ENCODE results near the gene TOLLIP.
"Not testable (repeated sequence)": the region's sequence is repeated elsewhere in the genome, so short reads cannot be mapped to it uniquely, and the experiment has no call there.

TOLLIP gene

GRCh38 chr11:1261241-1262071, 48.0 kb downstream of the TOLLIP start:
- DNase-seq, result no peak

DNA sequence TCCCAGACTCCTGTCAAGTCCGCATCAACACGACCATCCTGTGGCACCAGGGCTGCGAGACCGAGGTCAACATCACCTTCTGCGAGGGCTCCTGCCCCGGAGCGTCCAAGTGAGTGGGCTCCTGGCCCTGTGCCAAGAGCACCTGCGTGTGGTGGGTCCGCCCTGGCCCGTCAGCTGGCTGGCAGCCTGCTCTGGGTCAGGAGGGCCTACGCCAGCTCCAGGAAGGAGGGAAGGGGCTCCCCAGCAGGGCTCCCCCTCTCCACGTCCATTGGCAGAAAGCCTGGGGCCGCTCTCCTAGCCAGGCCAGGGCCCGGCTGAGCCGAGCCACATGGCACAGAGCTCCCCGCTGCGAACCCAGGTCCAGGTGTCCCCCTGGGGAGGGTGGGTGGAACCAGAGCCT, 48.8 kb downstream of the TOLLIP start:
- DNase-seq, result no peak

DNA sequence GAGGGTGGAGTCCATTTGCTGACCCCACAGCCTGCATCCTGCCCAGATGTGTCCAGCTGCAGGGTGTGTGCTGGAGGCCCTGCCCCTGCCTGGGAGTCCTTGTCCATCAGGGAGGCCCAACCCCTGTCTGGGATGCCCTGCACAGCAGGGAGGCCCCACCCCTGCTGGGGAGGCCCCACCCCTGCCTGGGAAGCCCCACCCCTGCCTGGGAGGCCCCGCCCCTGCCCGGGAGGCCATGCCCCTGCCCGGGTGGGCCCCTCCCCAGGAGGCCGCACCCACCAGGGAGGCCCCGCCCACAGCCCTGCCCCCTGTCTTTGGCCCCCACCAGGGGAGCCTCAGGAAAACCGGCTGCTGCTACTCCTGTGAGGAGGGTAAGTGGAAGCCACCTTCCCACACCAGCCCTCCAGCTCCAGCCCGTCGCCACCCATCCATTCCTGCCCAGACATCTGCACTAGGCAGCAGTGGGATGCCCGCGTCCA, 49.4 kb downstream of the TOLLIP start:
- no peak for DNase-seq

DNA sequence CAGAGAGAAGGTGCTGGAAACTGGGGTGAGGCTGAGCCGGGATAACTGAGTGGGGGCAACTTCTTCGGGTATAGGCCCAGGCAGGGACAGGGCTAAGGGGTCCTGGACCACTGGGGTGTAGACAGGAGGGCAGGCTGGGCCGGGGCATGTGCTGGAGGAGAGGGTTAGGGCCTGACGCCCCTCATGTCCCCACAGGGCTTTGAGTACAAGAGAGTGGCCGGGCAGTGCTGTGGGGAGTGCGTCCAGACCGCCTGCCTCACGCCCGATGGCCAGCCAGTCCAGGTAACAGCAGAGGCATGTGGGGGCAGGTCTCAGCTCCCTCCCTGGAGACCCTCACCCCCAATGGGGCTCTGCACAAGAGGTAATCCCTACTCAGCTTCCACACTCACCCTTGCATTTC, 49.9 kb downstream of the TOLLIP start:
- no peak for DNase-seq

DNA sequence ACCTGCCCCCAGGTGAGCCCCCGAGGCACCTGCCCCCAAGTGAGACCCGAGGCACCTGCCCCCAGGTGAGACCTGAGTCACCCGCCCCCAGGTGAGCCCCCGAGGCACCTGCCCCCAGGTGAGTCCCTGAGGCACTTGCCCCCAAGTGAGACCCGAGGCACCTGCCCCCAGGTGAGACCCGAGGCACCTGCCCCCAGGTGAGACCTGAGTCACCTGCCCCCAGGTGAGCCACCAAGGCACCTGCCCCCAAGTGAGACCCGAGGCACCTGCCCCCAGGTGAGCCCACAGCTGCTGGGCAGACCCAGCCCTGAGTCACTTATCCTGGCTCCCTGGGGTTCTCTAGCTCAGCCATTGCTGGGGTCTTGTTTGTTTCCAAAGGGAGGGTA, 50.4 kb downstream of the TOLLIP start:
- no peak for DNase-seq

GRCh38 chr11:1258401-1259075, 50.9 kb downstream of the TOLLIP start:
- DNase-seq, result no peak

DNA sequence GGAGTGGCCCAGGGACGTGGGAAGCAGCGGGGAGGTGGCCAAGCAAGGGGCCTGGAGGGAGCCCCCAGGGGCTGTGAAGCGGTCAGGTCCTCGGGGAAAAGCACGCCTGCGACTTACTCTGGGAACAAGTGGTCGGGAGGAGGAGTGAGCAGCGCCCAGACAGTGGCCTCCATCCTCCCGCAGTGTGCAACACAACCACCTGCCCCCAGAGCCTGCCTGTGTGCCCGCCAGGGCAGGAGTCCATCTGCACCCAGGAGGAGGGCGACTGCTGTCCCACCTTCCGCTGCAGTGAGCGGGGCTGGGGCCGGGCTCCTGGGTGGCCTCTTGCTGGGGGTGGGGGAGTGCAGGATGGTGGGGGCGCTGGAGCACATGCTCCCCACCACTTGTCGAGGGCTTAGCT, 51.5 kb downstream of the TOLLIP start:
- no peak for DNase-seq

- DNase-seq, result no peak
Measured at GRCh38 chr11:1257366-1257765, 52.1 kb downstream of the TOLLIP start.

GRCh38 chr11:1256257-1257045, 53.0 kb downstream of the TOLLIP start:
- DNase-seq, result no peak

- no peak for DNase-seq
Measured at GRCh38 chr11:1255151-1255550, 54.3 kb downstream of the TOLLIP start.

DNA sequence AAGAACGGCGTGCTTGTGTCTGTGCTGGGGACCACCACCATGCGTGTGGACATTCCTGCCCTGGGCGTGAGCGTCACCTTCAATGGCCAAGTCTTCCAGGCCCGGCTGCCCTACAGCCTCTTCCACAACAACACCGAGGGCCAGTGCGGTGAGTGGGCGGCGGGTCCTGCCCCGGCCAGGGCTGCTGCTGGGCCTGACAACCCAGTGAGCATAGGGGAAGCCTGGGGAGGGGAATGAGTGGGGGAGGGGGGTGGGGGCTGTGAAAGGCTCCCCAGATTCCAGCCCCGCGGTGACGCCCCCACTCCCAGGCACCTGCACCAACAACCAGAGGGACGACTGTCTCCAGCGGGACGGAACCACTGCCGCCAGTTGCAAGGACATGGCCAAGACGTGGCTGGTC, 54.7 kb downstream of the TOLLIP start:
- no peak for DNase-seq

GRCh38 chr11:1254086-1254648, 55.3 kb downstream of the TOLLIP start:
- DNase-seq, result no peak

DNA sequence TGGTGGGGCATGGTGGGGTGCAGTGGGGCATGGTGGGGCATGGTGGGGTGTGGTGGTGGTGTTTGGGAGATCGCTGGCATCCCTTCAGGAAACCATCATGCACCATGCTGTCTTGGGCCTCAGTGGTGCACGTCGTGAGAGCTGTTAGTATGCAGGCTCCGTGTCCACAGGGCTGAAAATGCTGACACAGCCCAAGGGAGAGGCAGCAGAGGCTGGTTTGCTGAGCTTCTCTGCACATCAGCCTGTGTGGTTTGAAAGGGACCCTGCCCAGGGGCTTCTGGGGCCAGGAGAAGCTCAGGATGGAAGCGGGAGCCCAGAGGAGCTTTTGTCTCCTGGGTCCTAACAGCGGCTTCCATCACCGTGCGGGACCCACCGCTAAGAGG, 56.3 kb downstream of the TOLLIP start:
- no peak for DNase-seq

- no peak for DNase-seq
Measured at GRCh38 chr11:1252371-1253102, 56.9 kb downstream of the TOLLIP start.

DNA sequence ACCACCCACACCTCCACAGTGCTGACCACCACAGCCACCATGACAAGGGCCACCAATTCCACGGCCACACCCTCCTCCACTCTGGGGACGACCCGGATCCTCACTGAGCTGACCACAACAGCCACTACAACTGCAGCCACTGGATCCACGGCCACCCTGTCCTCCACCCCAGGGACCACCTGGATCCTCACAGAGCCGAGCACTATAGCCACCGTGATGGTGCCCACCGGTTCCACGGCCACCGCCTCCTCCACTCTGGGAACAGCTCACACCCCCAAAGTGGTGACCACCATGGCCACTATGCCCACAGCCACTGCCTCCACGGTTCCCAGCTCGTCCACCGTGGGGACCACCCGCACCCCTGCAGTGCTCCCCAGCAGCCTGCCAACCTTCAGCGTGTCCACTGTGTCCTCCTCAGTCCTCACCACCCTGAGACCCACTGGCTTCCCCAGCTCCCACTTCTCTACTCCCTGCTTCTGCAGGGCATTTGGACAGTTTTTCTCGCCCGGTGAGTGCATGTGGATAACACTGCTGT, 58.1 kb downstream of the TOLLIP start:
- no peak for DNase-seq

GRCh38 chr11:1250411-1250810, 59.0 kb downstream of the TOLLIP start:
- not testable (repeated sequence) for DNase-seq

GRCh38 chr11:1248951-1249350, 60.5 kb downstream of the TOLLIP start:
- not testable (repeated sequence) for DNase-seq

GRCh38 chr11:1247026-1247425, 62.4 kb downstream of the TOLLIP start:
- not testable (repeated sequence) for DNase-seq

DNA sequence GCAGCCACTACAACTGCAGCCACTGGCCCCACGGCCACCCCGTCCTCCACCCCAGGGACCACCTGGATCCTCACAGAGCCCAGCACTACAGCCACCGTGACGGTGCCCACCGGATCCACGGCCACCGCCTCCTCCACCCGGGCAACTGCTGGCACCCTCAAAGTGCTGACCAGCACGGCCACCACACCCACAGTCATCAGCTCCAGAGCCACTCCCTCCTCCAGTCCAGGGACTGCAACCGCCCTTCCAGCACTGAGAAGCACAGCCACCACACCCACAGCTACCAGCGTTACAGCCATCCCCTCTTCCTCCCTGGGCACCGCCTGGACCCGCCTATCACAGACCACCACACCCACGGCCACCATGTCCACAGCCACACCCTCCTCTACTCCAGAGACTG, 63.1 kb downstream of the TOLLIP start:
- DNase-seq, result not testable (repeated sequence)

GRCh38 chr11:1245717-1246116, 63.7 kb downstream of the TOLLIP start:
- not testable (repeated sequence) for DNase-seq

- not testable (repeated sequence) for DNase-seq
Measured at GRCh38 chr11:1244557-1244956, 64.9 kb downstream of the TOLLIP start.

DNA sequence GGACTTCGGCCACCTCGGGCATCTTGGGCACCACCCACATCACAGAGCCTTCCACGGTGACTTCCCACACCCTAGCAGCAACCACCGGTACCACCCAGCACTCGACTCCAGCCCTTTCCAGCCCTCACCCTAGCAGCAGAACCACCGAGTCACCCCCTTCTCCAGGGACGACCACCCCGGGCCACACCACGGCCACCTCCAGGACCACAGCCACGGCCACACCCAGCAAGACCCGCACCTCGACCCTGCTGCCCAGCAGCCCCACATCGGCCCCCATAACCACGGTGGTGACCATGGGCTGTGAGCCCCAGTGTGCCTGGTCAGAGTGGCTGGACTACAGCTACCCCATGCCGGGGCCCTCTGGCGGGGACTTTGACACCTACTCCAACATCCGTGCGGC, 65.9 kb downstream of the TOLLIP start:
- DNase-seq, result not testable (repeated sequence)

Measured in NCI-H2107 (cell line).